GM12892 (cell line): ENCODE data around the gene B3GNT9.

Experiments used
- POLR2A ChIP-seq: IDR thresholded peaks from 2 replicates; pipeline ENCODE4 v1.6.1; 2011; ENCODE audit warnings: low read depth, low read length, control low read depth
- TAF1 ChIP-seq: IDR thresholded peaks from 2 replicates; pipeline ENCODE4 v1.6.1; 2011; ENCODE audit warnings: low read depth, mild to moderate bottlenecking, control low read depth, low read length, borderline replicate concordance

- TF ChIP-seq TAF1, result no peak
- no peak for TF ChIP-seq POLR2A
Measured at GRCh38 chr16:67166110-67166547, 15.3 kb upstream of the B3GNT9 start.
